CD4-positive, alpha-beta T cell treated with Interleukin-17A for 1 hour (primary cell): ENCODE data around the gene MED25.
"Not testable (repeated sequence)": the region's sequence is repeated elsewhere in the genome, so short reads cannot be mapped to it uniquely, and the experiment has no call there.

ENCODE experiments used
- DNase-seq: peaks from one replicate; pipeline ENCODE4 v3.0.0-alpha.2; 2020

MED25 gene

DNA sequence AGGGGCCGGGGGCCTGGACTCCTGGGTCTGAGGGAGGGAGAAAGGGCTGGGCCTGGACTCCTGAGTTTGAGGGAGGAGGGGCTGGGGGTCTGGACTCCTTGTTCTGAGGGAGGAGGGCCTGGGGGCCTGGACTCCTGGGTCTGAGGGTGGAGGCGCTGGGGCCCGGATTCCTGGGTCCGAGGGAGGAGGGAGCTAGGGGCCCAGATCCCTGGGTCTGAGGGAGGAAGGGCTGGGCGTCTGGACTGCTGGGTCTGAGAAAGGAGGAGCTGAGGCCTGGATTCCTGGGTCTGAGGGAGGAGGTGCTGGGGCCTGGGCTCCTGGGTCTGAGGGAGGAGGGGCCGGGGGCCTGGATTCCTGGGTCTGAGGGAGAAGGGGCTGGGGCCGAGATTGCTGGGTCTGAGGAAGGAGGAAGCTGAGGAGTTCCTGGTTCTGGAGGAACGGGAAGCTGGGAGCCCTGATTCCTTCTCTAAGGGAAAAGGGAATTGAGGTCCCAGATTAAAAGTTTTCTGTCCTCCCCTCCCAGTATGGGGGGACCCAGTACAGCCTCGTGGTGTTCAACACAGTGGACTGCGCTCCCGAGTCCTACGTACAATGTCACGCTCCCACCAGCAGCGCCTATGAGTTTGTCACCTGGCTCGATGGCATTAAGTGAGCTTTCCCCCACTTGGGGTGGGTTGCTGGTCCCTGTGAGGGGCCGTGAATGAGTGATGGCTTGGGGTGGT lies 721 bp downstream of the MED25 start:
- no peak for DNase-seq

DNA sequence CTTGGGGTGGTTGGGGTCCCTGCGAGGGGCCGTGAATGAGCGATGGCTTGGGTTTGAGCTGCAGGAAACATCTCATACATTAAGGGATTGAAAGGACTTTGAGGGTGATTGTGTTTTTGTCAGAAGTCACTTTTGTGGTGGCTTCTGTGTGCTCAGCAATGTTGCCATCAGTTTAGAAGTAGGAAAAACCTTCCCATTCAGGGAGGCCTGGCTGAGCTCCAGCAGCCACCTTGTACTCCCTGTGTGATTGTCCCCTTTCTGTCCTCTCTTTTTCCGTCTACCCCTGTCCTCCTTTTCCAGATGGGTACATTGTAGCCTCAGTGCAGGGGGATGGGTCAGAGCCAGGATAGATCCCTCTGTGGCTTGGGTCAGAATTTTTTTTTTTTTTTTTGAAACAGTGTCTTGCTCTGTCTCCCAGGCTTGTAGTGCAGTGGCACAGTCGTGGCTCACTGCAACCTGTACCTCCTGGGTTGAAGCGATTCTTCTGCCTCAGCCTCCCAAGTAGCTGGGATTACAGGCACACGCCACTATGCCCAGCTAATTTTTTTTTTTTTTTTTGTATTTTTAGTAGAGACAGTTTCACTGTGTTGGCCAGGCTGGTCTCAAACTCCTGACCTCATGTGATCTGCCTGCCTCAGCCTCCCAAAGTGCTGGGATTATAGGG lies 1.5 kb downstream of the MED25 start:
- not testable (repeated sequence) for DNase-seq

DNA sequence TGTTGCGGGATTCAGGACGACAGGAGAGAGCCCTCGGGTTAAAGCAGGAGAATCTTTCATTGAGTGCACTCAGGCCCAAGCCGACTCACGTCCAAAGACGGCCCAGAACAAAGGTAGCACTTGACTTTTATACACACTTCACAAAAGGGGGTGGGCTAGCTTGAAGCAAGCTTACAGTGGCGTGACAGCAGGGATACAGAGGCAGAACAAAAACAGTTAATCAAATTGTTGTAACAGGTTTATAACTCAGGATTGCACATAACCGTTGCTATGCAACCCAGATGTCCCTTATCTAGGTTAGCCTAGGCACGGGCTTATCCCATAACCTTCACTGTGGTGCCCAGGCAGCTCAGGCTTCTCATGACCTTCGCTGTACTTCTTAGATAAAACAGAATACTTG lies 2.0 kb downstream of the MED25 start:
- DNase-seq: no peak

DNA sequence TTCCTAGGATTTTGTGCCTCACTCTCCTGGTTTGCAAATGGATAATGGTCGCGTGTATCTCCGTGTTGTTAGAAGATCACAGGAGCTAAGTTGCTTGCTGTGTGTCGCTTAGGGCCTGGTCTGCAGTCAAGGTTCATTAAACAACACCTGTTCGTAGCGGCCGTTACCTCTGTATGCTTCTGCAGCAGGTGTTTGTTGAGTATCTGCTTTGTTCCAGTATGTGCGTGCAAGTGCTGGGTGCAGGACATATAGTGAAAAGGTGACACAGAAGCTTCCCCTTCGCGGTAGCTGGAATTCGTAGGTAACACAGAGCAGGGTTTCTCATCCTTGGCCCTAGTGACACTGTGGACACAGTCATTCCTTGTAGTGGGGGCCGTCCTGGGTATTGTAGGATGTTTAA lies 5.4 kb downstream of the MED25 start:
- no peak for DNase-seq

DNA sequence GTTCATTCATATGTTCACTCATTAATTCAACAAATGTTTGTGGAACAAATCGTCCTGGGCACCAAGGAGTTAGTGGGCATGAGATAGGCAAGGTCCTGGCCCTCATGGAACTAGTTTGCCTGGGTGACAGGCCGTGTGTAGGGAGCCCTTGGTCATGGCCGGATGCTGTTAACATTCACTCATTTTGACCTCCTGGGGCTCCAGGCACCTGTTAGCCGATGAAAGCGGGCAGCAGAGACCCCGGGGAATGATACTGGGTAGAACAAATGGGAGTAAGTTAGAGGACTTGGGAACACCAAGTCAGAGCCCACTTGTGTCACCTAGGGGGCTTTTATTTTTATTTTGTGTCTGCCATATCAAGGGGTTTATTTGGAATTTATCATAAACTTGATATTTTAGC lies 6.6 kb downstream of the MED25 start:
- no peak for DNase-seq

GRCh38 chr19:49827034-49827433 lies 8.9 kb downstream of the MED25 start:
- no peak for DNase-seq

DNA sequence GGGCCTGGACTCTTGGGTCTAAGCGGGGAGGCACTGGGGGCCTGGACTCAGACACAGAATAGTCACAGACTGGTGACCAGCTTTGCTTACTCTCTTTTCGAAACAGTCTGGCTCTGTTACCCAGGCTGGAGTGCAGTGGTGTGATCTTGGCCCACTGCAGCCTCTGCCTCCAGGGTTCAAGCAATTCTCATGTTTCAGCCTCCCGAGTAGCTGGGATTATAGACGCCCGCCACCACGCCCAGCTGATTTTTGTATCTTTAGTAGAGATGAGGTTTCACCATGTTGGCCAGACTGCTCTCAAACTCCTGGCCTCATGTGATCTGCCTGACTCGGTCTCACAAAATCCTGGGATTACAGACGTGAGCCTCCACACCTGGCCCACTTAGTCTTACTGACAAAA lies 11.1 kb downstream of the MED25 start:
- no peak for DNase-seq

GRCh38 chr19:49829721-49830120 lies 11.6 kb downstream of the MED25 start:
- no peak for DNase-seq

- DNase-seq: no peak
Observed at GRCh38 chr19:49830766-49831165, 12.7 kb downstream of the MED25 start.

GRCh38 chr19:49831592-49831991 lies 13.5 kb downstream of the MED25 start:
- no peak for DNase-seq

- no peak for DNase-seq
Observed at GRCh38 chr19:49832556-49832955, 14.5 kb downstream of the MED25 start.

DNA sequence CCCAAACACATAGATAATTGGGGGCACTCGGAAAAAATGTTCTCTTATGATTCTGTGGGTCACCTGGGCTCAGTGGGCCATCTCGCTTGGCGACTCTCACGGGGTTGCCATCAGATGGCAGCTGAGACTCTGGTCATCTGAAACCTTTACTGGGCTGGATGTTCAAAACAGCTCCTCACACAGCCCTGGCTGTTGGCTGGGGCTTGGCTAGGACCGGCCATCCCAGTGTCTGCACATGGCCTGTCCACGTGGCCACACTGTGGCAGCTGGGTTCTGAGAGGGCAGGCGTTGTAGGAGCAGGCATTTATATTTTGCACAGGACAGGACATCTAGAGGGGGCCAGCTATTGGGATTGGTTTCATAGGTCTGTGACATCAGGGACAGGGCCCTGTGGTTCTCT lies 15.5 kb downstream of the MED25 start:
- no peak for DNase-seq

DNA sequence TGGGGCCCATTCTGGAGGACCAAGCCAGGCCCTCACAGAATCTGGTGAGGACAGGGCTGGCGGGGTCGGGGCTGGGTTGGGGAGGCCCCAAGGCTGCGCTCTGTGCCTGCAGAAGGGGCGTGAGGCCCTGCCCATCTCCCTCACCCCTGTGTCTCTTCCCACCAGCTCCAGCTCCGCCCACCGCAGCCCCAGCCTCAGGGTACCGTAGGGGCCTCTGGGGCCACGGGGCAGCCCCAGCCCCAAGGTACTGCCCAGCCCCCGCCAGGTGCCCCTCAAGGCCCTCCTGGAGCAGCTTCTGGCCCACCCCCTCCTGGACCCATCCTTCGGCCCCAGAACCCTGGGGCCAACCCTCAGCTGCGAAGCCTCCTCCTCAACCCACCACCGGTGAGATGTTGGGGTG lies 17.5 kb downstream of the MED25 start:
- no peak for DNase-seq

DNA sequence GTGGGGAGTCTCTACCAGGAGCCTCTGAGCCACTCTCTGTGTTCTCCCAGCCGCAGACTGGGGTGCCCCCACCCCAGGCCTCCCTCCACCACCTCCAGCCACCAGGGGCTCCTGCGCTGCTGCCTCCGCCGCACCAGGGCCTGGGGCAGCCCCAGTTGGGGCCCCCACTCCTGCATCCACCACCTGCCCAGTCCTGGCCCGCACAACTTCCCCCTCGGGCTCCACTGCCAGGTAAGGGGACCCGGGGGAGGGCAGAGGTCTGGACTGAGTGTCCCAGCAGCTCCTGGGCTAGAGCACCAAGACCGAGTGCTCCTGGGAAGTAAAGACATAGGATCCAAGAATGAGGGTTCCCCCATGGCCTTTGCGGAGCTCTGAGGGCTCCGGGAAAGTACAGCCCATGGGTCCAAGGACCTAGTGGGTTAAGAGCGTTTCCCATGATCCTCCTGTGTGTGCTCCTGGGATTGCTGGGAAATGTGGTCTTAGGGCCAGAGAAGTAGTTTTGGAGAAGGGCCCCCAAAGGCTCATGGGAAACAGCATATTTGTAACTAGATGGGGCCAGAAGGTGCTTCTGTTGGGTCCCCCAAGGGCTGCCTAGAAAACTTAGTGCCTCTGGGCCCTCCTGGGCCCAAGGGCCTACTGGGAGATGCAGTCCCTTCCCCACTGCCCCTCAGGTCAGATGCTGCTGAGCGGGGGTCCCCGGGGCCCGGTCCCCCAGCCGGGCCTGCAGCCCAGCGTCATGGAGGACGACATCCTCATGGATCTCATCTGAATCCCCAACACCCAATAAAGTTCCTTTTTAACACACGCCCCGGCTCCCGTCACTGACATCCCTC lies 18.3 kb downstream of the MED25 start:
- no peak for DNase-seq

- no peak for DNase-seq
Observed at GRCh38 chr19:49837009-49837310, 18.9 kb downstream of the MED25 start.

DNA sequence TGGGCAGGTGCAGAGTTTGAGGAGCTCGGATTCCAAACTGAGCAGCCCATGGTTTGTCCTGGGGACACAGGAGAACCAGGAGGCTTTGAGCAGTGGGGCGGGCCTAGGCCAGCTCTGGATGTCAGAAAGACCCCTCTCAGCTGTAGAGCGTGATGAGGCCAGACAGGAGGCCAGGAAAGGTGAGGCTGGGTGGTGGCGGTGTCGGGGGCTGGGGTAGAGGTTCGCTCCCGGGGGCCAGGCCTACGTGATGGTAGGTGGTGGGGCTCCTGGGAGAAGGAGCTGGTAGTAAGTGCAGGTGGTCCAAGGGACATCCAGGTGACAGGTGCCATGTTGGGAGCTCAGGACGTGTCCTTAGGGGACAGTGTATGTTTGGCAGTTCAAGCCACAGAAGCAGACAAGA lies 19.3 kb downstream of the MED25 start:
- no peak for DNase-seq

DNA sequence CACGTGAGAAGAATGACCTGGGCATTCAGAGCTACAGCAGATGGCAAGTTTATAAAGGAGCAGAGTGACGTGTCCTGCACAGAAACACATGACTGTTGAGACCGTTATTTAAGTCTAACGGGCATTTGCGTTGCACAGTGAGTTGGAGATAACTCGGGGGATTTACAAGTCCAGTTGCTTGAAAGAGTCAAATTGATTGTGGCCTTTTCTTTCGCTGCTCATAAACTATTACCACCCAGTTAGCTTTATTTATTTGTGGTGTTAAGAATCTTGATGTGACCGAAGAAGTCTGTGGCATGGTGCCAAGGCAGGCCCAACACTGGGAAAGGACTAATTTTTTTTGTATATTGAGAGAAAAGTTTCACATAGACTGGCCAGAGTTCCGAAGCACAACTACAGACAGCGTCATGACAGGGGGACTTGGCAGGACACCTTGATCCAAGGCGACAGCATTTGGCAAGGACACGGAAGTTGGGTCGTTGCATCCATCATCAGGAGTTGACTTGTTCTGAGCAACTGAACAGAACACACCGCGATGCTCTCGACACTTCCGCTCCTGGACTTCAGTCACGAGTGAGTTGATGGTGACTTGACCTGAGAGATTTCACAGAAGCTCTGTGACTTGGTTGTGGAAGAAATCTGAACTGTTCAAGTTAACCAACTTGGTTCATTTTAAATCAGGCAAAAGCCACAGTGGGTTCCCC lies 20.9 kb downstream of the MED25 start:
- DNase-seq: no peak

- DNase-seq: no peak
Observed at GRCh38 chr19:49839713-49840112, 21.6 kb downstream of the MED25 start.

DNA sequence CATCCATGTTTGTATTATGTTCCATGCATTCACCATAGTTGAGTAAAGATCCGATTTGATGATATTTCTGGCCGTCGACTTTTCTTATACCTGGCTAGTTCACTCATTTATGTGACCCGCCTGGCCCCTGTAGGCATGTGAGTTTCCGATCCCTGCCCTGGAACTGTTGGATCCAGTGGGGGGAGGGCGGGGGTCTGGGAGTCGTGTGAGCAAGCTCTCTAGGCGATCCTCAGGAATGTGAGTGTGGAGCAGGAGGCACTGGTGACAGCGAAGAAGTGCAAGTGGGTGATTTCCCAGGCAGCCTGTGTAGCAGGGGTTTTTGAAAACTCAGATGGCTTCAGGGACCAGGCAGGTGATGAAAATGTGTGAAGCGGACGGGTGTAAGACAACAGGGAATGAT lies 22.2 kb downstream of the MED25 start:
- no peak for DNase-seq

- DNase-seq: no peak
Observed at GRCh38 chr19:49840736-49841249, 22.7 kb downstream of the MED25 start.

- no peak for DNase-seq
Observed at GRCh38 chr19:49843265-49843664, 25.2 kb downstream of the MED25 start.

- no peak for DNase-seq
Observed at GRCh38 chr19:49844138-49845095, 26.3 kb downstream of the MED25 start.
